ENCODE results near the gene CYTH2.
"Not testable (repeated sequence)": the region's sequence is repeated elsewhere in the genome, so short reads cannot be mapped to it uniquely, and the experiment has no call there.

The CYTH2 gene

DNA sequence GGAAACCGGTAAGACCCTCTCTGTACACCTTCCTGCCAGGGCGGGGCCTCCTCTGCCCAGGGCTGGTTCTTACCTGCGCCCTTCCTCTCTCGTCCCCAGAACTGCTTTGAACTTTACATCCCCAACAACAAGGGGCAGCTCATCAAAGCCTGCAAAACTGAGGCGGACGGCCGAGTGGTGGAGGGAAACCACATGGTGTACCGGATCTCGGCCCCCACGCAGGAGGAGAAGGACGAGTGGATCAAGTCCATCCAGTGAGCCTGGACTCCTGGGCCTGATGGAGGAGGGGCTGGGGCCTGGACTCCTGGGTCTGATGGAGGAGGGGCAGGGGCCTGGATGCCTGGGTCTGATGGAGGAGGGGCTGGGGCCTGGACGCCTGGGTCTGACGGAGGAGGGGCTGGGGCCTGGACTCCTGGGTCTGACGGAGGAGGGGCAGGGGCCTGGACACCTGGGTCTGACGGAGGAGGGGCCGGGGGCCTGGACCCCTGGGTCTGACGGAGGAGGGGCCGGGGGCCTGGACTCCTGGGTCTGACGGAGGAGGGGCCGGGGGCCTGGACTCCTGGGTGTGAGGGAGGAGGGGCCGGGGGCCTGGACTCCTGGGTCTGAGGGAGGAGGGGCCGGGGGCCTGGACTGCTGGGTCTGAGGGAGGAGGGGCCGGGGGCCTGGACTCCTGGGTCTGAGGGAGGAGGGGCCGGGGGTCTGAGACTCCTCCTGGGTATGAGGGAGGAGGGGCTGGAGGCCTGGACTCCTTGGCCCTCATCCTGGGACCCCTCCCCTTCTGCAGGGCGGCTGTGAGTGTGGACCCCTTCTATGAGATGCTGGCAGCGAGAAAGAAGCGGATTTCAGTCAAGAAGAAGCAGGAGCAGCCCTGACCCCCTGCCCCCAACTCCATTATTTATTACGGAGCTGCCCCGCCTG lies 9.4 kb downstream of the CYTH2 start:
- DNase-seq, result no peak

DNA sequence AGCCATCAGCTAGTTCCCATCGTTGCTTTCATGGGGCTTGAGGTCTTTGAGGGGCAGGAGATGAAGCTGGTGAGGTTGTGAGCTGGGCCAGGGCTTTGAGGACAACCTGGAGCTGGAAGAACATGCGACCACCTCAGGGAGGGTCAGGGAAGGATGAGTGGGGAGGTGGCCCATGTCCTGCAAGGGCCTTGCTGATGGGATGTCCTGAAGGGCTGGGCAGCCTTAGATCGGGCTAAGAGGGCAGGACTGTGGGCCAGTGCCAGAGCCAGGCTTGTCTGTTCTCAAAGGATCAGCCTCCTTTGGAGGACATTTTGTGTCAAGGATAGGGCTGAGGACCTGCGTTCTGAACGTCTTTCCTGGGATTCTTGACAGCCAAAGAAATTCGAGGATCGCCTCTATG lies 10.5 kb downstream of the CYTH2 start:
- no peak for DNase-seq

DNA sequence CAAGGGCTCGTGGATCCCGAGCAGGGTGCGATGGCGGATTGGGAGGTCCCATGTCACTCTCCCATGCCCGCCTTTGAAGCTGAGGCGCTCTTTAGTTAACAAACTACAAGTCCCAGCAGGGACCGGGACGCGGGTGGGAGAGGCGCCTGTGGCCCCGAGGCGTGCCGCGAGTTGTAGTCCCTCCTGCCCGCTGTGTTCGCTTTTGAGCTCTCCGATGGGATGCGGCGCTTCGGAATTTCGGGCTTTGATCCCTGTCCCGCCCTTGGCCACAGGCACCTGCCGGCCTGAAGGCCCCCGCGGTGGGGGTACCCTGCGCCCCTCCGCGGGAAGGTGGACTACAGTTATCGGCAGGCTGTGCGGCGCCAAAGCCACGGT lies 11.0 kb downstream of the CYTH2 start:
- DNase-seq, result peak; percentile 16

DNA sequence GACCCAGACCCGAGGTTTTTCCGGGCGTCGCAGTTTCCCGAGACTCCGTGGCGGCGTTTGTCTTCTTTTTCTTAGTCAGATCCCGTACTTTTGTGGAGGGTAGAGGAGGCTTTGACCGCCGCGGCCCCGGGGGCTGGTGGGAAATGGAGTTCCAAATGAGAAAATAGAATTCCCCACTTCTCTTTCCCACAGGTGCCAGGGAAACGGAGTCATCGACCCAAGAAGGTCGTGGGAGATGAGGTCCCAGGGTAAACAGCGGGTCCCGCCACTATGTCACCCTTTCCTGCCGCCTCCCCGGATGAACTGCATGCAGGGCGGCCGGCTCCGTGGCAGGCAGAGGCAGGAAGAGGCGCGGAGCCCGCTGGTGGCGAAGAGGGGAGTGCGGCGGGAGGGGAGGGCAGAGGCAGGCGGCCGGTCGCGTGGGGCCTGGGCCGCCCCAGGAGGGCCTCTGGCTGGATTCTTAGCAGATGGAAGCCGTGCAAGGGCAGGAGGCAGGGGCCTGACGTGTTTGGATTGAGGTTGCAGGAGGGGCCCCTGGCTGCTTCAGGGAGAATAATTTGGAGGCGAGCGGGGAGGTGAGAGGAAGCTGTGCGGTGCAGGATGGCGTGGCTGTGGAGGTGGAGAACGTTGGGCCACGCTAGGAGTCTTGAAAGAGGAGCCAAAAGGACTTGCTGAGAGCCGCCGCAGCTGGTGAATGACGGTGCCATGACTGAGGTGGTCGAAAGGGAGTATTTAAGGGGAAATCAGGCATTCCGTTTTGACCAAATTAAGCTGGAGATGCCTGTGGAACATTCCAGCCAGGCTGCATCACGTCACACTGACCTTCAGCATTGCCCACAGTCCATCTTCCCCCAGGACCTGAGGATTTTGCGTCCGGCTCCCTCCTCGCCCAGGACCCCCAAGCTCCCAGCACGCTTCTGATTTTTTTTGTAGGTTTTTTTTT lies 11.7 kb downstream of the CYTH2 start:
- peak; percentile 52 for DNase-seq

DNA sequence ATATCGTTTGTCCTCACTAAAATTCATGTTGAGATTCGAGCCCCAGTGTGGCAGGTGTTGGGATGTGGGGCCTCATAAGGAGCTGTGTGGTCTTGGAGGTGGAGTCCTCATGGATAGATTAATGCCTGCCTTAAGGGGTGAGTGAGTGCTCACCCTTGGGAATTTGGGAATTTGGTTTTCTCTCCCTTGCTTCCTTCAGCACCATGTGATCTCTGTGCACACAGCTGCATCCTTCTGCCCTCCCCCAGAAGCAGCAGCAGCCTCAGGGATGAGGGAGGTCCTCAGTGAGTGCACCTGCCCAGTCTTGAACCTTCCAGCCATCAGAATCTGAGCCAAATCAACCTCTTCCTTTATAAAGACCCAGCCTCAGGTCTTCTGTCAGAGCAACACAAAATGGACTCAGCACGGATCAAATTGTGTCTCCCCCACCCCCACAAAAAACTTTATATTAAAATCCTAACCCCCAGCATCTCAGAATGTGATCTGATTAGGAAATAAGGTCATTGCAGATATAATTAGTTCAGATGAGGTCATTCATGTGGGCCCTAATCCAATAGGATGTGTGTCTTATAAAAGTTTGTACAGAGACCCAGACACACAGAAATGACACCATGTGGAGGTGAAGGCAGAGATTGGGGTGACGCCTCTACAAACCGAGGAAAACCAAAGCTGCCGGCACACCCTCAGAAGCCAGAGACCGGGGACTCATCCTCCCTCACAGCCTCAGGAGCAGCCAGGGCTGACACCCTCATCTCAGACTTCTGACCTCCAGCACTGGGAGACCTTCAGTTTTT lies 12.9 kb downstream of the CYTH2 start:
- DNase-seq, result peak; percentile 43

DNA sequence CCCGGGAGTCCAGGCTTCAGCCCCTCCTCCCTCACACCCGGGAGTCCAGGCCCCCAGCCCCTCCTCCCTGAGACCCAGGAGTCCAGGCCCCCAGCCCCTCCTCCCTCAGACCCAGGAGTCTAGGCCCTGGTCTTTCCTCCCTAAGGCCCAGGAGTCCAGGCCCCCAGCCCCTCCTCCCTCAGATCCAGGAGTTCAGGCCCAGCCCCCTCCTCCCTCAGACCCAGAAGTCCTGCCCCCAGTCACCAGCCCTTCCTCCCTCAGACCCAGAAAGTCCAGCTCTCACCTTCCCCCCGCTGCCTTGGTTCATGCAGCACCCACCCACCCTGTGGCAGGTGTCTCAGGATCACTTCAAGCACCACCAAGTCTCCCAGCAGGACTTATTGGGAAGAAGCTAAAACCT lies 14.1 kb downstream of the CYTH2 start:
- DNase-seq, result no peak

DNA sequence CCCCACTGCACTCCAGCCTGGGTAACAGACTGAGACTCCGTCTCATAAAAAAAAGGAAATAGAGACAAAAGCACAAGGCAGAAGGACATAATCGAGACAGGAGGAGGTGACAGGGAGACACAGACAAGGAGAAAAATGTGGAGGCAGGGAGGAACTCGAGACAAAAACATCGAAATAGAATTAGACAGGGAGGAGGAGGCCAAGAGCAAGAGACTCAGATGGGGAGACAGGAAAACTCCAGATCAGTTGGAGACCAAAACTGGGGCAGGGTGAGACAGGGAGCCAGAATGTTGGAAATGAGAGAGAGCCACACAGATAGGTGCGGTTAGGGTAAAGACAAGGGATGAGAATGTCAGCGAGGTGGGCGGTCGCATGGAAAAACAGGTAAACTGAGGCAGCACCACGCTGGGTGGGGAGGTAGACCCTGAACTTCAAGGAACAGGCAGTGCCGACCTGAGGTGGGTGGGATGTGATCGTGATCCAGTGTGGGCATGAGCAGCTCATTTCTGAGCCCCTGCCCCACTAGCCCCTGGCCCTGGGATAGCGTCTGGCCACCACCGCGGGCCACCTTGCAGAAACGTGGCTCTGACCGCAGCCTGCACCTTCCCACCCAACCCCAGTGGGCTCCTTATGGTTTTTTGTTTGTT lies 15.2 kb downstream of the CYTH2 start:
- DNase-seq, result no peak

DNA sequence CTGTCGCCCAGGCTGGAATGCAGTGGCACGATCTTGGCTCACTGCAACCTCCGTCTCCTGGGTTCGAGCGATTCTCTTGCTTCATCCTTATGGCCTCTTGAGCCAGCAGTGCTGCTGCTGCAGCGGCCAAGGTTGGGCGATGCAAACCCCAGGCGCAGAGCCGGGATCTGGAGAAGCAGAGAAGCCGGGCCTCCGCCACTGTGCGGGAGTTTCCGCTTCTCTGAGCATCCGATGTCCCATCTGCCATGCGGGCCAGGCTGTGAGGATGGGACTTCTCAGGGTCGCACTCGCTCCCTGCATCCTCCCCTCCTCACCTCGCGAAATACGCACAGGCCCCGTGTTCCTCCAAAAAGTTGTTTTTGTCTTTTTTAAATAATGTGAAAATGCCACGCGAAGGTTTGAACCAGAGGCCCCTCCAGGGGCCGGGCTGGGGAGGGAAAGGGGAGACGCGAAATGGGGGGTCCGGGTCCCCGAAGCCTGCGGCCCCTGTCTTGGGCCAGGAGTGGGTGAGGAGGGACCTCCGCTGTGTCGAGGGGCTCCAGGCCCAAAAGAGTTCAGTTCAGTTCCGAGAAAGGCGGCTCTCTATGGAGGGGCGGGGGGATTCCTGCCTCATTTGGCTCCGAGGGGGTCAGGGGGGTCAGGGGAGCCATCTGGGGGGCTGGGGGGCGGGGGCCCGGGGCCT lies 15.9 kb downstream of the CYTH2 start:
- DNase-seq, result no peak

DNA sequence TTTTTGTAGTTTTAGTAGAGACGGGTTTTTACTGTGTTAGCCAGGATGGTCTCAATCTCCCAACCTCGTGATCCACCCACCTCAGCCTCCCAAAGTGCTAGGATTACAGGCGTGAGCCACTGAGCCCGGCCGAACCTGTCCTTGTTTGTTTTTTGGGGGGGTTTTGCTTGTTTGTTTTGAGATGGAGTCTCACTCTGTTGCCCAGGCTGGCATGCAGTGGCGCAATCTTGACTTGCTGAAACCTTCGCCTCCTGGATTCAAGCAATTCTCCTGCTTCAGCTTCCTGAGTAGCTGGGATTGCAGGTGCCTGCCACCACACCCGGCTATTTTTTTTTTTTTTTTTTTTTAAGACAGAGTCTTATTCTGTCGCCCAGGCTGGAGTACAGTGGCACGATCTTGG lies 17.5 kb downstream of the CYTH2 start:
- not testable (repeated sequence) for DNase-seq

DNA sequence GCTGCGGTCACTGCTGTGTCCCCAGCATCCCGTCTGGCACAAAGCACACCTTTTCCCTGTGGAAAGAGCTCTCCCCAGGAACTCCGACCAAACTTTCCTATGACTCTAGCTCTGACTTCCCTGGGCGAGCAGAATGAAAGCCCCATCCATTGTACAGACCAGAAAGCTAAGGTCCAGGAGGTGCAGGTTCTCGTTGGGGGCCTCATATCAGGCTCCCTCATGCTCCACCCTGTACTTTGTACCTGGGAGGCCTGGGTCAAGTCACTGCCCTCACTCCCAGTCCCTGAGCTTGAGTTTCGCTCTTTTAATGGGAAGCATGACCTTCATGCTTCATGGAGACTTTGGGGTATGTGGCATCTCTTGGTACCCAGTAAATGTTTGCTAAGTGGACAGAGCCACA lies 18.4 kb downstream of the CYTH2 start:
- DNase-seq, result no peak

DNA sequence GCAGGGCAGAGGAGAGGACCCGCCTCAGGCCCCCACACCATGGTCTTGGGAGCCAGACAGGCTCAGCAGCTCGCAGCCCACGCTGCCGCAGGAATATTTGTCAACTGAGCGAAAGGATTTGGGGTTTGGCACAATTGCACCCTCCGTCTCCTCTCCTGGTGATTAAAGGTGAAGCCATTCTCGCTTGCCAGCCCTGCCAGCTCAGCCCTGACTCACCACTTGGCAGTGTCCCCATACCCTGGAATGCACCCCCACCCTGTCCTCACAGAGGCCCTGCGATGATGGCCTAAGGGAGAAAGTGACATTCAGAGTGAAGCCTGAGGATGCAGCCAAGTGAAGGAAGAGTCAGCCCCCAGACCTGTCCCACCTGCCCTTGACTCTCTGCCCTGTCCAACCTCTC lies 18.8 kb downstream of the CYTH2 start:
- peak; percentile 60 for DNase-seq

DNA sequence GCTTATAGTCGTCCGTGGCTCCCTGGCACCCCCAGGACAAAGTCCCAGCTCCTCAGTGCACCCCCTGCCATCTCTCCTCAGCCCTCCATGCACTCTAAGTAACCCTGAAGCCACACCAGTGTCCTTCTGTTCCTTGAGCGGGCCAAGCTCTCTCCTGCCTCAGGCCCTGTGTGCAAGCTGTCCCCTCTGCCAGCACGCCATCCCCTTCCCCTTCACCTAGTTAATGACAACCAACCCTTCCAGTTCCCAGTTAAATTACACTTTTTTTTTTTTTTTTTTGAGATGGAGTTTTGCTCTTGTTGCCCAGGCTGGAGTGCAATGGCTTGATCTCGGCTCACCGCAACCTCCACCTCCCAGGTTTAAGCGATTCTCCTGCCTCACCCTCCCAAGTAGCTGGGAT lies 19.3 kb downstream of the CYTH2 start:
- DNase-seq, result not testable (repeated sequence)

DNA sequence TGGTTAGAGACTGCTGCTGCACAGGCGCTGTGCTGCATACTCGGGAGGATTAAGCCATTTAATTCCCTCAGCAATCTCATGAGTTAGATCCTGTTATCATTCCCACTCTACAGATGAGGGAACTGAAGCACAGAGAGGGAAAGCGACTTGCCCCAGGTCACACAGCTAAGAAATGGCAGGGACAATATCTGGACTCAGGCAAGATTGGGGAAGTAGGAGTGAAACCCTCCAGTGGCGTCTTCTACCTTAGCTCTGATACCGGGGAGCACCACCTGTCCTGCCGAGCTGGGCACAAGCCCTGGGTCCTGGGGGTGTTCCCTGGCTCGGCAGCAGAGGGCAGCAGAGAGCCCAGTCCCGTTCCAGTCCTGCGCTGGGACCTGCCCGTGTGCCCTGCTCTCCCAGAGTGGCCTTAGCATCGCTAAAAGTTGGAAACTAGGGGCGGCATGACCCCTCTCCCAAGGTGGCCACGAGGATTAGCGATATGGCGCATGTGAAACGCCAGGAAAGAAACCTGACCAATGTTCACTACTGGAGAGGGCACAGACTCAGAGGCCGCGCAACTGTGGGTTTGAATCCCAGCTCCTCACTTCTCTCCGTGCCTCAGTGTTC lies 20.5 kb downstream of the CYTH2 start:
- peak; percentile 45 for DNase-seq

DNA sequence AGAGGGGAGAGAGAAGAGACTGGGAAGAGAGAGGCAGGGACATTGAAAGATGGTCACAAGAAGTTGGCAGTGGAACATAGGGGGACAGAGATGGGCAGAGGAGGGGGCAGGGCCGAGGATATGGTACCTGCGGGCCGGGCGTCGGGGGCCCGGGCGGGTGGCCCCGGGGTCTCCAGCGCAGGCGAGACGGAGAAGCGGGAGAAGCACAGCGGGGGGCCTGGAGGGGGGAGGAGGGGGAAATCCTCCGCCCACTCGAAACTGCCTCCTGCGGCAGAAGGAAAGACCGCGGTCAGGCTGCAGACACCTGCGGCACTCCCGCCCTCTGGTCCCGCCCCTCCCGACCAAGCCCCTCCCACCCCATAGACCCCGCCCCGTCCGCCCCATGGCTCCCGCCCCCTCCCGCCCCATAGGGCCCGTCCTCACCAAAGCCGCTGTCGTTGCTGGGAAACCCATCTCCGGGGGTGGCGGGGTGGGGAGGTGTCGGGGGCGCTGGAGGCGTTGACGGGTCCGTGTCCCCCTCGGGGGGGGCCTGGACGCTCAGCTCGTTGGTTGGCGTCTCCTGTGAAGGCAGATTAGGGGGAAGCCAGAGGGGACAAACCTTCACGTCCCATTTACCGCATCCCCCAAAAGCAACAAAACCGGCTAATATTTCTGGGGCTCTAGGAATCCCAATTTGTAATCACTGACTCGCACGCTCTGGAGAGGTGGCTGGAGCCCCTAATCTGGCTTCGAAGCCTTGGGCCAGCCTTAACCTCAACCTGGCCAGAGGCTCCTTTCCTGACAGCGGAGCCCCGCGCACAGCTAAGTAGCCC lies 22.0 kb downstream of the CYTH2 start:
- DNase-seq, result no peak

DNA sequence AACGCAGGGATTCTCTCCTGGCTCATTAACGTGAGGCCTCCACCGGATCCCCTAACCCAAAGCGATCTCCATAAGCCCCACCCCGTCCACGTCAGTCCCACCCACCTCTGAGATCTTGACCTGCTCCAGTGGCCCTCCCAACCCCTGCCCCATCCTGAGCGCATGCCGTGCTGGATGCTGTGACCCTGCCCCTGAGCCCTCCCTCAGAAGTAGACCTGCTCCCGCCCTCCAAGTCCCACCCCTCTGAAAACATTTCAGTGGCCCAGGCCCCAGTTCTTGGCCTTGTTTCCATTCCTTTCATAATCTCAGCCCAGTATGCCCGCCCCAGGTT lies 22.6 kb downstream of the CYTH2 start:
- DNase-seq, result no peak

DNA sequence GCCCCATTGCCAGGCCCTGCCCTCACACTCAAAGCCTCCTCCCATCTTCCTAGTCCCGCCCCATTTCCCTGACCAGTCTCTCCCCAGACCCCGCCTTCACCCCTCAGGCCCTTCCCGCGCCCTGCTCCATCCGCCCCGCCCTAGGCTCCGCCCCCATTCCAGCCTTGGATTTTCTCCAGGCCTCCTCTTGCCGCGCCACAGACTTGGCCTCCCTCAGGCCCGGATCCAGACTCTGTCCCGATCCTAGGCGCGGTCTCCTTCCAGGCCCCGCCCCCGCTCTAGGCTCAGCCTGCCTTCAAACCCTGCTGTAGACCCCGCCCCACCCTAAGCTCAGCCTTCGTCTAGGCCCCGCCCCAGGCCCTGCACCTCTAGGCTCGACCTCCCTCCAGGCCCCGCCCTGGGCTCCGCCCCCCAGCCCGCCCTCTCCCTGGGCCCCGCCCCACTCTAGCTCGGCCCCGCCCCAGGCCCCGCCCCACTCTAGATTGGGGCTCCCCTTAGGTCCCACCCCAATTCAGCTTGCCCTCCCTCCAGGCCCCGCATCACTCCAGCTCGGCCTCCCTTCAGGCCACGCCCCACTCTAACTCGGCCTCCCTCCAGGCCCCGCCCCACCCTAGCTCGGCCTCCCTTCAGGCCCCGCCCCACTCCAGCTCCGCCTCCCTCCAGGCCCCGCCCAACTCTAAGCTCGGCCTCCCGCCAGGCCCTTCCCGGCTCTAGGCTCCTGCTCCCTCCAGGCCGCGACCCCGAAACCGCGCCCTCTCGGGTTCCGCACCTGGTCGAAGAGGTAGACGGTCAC lies 24.0 kb downstream of the CYTH2 start:
- peak; percentile 96 for DNase-seq

DNA sequence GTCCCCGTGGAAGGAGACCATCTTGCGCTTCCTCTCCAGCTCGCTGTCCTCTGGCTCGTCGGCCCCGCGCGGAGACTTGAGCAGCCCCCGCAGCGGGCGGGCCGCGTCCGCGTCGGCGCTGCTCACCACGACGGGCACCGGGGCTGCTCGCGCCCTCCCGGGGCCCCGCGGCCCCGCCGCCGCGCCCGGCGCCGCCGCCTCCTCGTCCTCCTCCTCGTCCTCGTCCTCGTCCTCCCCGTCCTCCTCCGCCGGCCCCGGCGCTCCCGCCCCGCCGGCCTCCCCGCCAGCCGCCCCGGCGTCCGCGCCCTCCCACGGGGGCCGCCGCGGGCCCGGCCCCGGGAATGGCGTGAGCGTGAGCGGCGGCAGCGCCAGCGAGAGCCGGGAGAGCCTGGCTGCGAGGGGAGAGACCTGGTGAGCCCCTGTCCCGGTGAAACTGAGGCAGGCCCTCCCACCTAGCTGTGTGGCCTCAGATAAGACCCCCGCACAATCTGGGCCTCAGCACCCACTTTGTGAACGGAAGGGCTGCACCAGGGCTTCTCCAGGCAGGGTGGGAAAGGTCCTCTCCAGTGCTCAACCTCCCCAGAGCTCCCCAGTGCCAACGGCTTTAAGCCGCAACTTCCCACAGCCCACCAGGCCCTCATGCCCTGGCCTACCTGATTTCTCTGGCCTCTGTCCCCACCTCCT lies 24.7 kb downstream of the CYTH2 start:
- no peak for DNase-seq

DNA sequence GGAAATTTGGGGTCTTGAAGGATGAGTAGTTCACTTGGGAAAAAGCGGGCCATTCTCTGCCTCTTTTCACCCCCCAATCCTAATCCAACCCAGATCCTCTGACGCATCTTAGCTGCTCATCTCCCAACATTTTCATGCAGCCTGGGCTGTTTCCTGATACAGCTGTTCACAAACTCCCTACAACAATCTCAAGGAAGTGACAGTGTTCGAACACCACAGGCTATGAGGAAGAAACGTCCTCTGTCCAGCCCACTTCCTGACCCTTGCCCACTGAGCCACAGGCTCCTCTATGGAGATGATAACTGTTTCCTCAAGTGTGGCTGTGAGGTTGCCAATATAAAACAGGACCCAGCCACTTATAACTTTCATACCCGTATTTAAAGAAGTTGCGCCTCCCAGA lies 26.2 kb downstream of the CYTH2 start:
- DNase-seq, result no peak

All from fibroblast of upper back skin (primary cell).